ENCODE data around the gene AICDA. TPM values are rescaled to one million over a fixed set of nuclear protein-coding genes. Genes with fewer than 3 reads are reported as not detected.

Gene AICDA
- total RNA-seq, 1 donor: not detected

- no peaks in the 10 kb centered on the region for H3K79me2 ChIP-seq (ENCODE audit: insufficient read depth, low read length)
- H3K9me3 ChIP-seq (ENCODE audit: low read depth, low read length): no peaks in the 10 kb centered on the region
- no peaks in the 10 kb centered on the region for H4K20me1 ChIP-seq (ENCODE audit: insufficient read depth, low read length)
- H3K4me3 ChIP-seq (ENCODE audit: insufficient read depth, low read length): no peak overlapping the region
- no peak overlapping the region for H3K27ac ChIP-seq (ENCODE audit: low read depth, low read length)
- no peak for DNase-seq (ENCODE audit: insufficient read length, low spot score, missing footprints)
- no peaks in the 10 kb centered on the region for H3K36me3 ChIP-seq (ENCODE audit: insufficient read depth, low read length)
- H3K27me3 ChIP-seq (ENCODE audit: insufficient read depth, low read length): no peaks in the 10 kb centered on the region
- no peak overlapping the region for H3K4me2 ChIP-seq (ENCODE audit: insufficient read depth, low read length)
- no peaks in the 10 kb centered on the region for H3K4me1 ChIP-seq (ENCODE audit: insufficient read depth, low read length)
- H2AFZ ChIP-seq (ENCODE audit: low read length): no peak overlapping the region
- TF ChIP-seq, protein P1, sequence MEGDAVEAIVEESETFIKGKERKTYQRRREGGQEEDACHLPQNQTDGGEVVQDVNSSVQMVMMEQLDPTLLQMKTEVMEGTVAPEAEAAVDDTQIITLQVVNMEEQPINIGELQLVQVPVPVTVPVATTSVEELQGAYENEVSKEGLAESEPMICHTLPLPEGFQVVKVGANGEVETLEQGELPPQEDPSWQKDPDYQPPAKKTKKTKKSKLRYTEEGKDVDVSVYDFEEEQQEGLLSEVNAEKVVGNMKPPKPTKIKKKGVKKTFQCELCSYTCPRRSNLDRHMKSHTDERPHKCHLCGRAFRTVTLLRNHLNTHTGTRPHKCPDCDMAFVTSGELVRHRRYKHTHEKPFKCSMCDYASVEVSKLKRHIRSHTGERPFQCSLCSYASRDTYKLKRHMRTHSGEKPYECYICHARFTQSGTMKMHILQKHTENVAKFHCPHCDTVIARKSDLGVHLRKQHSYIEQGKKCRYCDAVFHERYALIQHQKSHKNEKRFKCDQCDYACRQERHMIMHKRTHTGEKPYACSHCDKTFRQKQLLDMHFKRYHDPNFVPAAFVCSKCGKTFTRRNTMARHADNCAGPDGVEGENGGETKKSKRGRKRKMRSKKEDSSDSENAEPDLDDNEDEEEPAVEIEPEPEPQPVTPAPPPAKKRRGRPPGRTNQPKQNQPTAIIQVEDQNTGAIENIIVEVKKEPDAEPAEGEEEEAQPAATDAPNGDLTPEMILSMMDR (IDR thresholded peaks at IDR 0.05; ENCODE audit: extremely low read depth, low read depth, low read length): no peak
These were observed 30.1 kb upstream of the AICDA start for GRCh38 chr12:8642775-8643174.

DNA sequence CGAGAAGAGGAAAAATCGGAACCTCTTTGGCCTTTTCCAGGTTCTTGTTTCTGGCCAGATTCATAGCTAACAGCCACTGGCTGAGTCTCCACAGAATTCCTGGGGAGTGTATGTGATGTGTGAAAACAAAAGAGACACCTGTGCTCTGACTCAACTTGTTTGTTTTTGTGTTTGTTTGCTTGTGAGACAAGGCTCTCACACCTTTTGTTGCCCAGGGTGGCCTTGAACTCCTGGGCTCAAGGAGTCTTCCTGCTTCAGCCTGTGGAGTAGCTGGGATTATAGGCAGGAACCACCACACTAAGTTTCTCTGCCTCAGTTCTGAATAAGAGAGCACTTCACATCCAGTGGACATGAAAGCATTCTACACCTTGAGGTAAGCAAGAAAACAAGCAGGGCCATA, 27.3 kb upstream of the AICDA start:
- H3K27ac ChIP-seq (ENCODE audit: low read depth, low read length): no peak overlapping the region
- H3K79me2 ChIP-seq (ENCODE audit: insufficient read depth, low read length): no peaks in the 10 kb centered on the region
- no peaks in the 10 kb centered on the region for H4K20me1 ChIP-seq (ENCODE audit: insufficient read depth, low read length)
- H3K9me3 ChIP-seq (ENCODE audit: low read depth, low read length): no peaks in the 10 kb centered on the region
- no peak for DNase-seq (ENCODE audit: insufficient read length, low spot score, missing footprints)
- no peaks in the 10 kb centered on the region for H3K36me3 ChIP-seq (ENCODE audit: insufficient read depth, low read length)
- no peak overlapping the region for H3K4me2 ChIP-seq (ENCODE audit: insufficient read depth, low read length)
- H3K4me1 ChIP-seq (ENCODE audit: insufficient read depth, low read length): no peaks in the 10 kb centered on the region
- TF ChIP-seq, protein P1 (IDR thresholded peaks at IDR 0.05; ENCODE audit: extremely low read depth, low read depth, low read length): no peak
- no peak overlapping the region for H3K4me3 ChIP-seq (ENCODE audit: insufficient read depth, low read length)
- no peaks in the 10 kb centered on the region for H3K27me3 ChIP-seq (ENCODE audit: insufficient read depth, low read length)
- no peak overlapping the region for H2AFZ ChIP-seq (ENCODE audit: low read length)

DNA sequence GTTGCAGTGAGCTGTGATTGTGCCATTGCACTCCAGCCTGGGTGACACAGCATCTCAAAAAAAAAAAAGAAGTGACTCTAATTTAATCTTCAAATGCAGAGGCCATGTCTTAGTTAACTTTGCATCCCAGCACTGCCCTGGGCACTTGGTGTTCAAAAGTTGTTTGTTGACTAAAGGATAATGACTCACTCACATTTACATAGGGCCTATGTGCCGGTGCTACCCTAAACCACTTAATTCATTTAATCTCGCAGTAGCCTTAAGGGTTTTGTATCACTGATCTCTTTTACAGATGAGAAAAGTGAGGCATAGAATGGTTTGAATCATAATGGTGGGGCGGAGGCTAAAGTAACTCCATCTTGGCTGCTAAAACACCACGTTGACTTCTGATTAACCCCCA, 26.3 kb upstream of the AICDA start:
- TF ChIP-seq, protein P1 (IDR thresholded peaks at IDR 0.05; ENCODE audit: extremely low read depth, low read depth, low read length): no peak
- H4K20me1 ChIP-seq (ENCODE audit: insufficient read depth, low read length): no peaks in the 10 kb centered on the region
- H3K4me3 ChIP-seq (ENCODE audit: insufficient read depth, low read length): no peak overlapping the region
- no peak overlapping the region for H2AFZ ChIP-seq (ENCODE audit: low read length)
- no peaks in the 10 kb centered on the region for H3K4me1 ChIP-seq (ENCODE audit: insufficient read depth, low read length)
- no peaks in the 10 kb centered on the region for H3K9me3 ChIP-seq (ENCODE audit: low read depth, low read length)
- no peak overlapping the region for H3K27ac ChIP-seq (ENCODE audit: low read depth, low read length)
- no peaks in the 10 kb centered on the region for H3K79me2 ChIP-seq (ENCODE audit: insufficient read depth, low read length)
- H3K36me3 ChIP-seq (ENCODE audit: insufficient read depth, low read length): no peaks in the 10 kb centered on the region
- no peak overlapping the region for H3K4me2 ChIP-seq (ENCODE audit: insufficient read depth, low read length)
- no peak for DNase-seq (ENCODE audit: insufficient read length, low spot score, missing footprints)
- no peaks in the 10 kb centered on the region for H3K27me3 ChIP-seq (ENCODE audit: insufficient read depth, low read length)

DNA sequence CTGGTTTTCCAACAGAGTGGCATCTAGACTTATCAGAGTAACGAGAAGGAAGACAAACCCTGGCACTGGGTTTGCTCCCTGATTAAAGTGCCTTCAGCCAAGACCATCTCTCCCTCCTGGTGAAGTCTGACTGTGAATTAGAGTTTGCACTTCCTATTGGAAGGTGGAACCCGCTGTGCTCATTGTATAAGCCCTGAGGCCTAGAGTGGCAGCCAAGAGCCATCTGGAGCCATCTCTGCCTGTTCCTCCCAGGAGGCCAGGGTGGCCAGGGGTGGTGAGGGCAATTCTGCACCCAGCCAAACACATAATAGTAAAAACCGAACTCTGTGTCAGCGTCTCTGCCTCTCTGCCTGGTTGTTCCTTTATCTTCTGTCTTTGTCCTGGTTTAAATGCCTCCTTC, 25.0 kb upstream of the AICDA start:
- no peak for DNase-seq (ENCODE audit: insufficient read length, low spot score, missing footprints)
- H3K27ac ChIP-seq (ENCODE audit: low read depth, low read length): no peak overlapping the region
- H3K4me3 ChIP-seq (ENCODE audit: insufficient read depth, low read length): no peak overlapping the region
- H4K20me1 ChIP-seq (ENCODE audit: insufficient read depth, low read length): no peaks in the 10 kb centered on the region
- H3K9me3 ChIP-seq (ENCODE audit: low read depth, low read length): no peaks in the 10 kb centered on the region
- H3K4me1 ChIP-seq (ENCODE audit: insufficient read depth, low read length): no peaks in the 10 kb centered on the region
- H3K27me3 ChIP-seq (ENCODE audit: insufficient read depth, low read length): no peaks in the 10 kb centered on the region
- no peak overlapping the region for H2AFZ ChIP-seq (ENCODE audit: low read length)
- TF ChIP-seq, protein P1 (IDR thresholded peaks at IDR 0.05; ENCODE audit: extremely low read depth, low read depth, low read length): no peak
- H3K79me2 ChIP-seq (ENCODE audit: insufficient read depth, low read length): no peaks in the 10 kb centered on the region
- no peaks in the 10 kb centered on the region for H3K36me3 ChIP-seq (ENCODE audit: insufficient read depth, low read length)
- no peak overlapping the region for H3K4me2 ChIP-seq (ENCODE audit: insufficient read depth, low read length)

All from osteoblast (primary cell).